HG03442 (cell line): ENCODE data around the gene CRIP3.
"Not testable (repeated sequence)": the region's sequence is repeated elsewhere in the genome, so short reads cannot be mapped to it uniquely, and the experiment has no call there.

Source experiments
- ATAC-seq: cut with Tn5 transposase; IDR thresholded peaks from one replicate; pipeline ENCODE4 v1.9.1; 2021; ENCODE audit warnings: mild to moderate bottlenecking, moderate library complexity; ENCODE audit not compliant: unreplicated experiment

Gene CRIP3

GRCh38 chr6:43307451-43308100, 1.1 kb downstream of the CRIP3 start:
- no peak for ATAC-seq

DNA sequence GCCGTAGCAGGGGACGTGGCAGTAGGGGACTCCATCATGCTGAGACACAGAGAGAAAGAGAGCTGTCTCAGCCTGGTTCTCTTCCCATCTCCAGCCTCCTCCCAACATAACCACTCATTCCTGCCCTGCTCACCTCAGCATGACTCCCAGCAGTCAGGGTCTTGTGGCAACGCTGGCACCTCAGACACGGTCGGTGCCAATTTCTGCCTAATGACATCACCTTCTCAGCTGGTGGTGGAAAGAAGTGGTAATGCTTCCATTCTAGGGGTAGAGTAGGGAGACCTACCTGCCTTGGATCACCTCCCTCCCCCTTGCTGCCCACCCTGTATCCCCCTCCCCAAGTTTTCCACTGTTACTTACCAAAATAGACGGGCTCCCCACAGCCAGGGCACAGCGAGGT, 2.5 kb downstream of the CRIP3 start:
- ATAC-seq: no peak

DNA sequence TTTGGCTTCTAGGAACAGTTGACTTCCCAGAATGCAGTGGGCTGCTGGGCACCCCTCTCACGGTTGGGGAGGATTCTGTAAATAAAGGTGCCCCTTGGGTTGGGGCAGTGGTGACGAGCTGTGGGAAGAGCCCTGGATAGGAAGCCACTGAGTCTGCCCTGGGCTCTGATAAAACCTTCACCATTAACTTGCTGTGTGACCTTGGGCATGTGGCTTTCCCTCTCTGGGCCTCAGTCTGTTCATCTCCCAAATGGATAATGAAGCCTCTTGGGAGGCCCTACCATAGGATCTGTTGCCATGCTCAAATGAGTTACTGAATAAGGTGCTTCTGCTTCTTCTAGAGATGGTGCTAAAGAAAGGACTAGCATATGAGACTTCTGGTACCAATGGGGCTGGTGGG, 3.7 kb downstream of the CRIP3 start:
- no peak for ATAC-seq

DNA sequence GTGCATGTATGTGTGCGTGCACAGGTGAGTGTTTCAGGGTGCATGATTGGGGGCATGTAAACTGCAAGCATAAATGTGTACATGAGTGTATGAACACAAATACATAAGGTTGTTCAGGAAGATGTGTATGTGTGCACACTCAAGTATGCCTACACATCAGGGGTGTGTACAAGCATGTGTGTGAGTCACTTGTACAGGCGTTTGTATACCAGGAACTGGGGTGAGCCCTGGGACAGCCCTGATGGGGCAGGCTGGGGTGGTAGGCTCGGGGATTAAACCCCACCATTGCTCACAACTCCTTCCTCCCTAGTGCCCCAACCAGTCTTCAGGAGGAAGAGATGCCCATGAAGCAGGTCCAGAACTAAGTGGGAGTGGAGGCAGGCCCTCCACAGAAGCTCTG, 4.3 kb downstream of the CRIP3 start:
- ATAC-seq: no peak

DNA sequence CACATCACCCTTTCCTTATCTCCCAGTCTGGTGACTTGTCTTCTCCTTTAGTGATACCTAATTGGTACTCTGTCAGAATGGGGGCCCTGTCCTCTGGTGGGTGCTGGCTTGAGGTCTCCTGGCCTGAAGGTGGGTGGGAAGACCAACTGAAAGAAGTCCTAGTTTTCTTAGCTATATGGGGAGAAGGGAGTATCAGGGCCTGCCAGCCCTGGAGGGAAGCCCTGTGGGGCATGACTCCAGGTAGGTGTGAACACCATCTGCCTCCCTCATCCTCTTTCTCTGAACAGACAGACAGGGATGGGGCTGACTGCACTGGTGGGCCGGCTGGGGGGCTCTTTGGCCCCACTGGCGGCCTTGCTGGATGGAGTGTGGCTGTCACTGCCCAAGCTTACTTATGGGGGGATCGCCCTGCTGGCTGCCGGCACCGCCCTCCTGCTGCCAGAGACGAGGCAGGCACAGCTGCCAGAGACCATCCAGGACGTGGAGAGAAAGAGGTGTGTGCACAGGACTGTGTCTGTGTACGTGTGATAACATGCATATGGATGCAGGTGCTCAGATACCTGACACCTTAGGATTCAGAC, 4.8 kb downstream of the CRIP3 start:
- ATAC-seq: no peak

DNA sequence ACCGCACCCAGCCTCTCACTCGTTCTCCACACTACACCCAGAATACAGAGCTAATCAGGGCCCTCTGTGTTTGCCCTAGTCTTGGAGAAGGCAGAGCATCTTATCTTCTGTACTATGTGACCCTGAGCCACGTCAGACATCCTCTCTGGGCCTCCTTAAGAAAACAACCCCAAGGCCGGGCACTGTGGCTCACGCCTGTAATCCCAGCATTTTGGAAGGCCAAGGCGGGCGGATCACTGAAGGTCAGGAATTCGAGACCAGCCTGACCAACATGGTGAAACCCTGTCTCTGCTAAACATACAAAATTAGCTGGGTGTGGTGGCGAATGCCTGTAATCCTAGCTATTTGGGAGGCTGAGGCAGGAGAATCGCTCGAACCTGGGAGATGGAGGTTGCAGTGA, 5.6 kb downstream of the CRIP3 start:
- not testable (repeated sequence) for ATAC-seq

GRCh38 chr6:43302126-43302525, 6.5 kb downstream of the CRIP3 start:
- no peak for ATAC-seq

- ATAC-seq: no peak
Observed at GRCh38 chr6:43301081-43301870, 7.3 kb downstream of the CRIP3 start.

DNA sequence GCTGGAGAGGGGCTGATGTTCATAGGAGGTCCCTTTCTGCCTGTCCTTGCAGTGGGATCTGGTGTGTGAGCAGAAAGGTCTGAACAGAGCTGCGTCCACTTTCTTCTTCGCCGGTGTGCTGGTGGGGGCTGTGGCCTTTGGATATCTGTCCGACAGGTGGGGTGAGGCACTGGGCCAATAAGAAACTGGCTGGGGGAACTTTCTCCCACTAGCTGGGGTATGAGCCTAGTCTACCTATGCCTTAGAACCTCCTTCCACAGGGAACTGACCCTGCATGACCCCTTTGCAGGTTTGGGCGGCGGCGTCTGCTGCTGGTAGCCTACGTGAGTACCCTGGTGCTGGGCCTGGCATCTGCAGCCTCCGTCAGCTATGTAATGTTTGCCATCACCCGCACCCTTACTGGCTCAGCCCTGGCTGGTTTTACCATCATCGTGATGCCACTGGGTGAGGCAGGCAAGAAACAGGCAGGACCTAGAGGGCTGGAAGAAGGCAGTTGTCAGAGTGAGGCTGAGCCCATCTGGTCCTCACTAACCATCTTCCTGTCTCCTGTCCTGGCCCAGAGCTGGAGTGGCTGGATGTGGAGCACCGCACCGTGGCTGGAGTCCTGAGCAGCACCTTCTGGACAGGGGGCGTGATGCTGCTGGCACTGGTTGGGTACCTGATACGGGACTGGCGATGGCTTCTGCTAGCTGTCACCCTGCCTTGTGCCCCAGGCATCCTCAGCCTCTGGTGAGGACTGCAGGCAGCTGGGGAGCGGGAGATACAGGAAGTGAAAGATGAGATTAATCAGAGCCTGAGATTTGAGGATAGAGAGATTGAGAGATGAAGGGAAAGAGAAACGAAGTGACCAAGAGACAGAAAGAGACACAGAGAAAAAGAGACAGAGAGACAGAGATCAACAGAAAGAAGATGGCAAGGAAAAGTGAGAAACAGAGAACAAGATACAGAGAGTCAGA, 9.0 kb downstream of the CRIP3 start:
- ATAC-seq: no peak

DNA sequence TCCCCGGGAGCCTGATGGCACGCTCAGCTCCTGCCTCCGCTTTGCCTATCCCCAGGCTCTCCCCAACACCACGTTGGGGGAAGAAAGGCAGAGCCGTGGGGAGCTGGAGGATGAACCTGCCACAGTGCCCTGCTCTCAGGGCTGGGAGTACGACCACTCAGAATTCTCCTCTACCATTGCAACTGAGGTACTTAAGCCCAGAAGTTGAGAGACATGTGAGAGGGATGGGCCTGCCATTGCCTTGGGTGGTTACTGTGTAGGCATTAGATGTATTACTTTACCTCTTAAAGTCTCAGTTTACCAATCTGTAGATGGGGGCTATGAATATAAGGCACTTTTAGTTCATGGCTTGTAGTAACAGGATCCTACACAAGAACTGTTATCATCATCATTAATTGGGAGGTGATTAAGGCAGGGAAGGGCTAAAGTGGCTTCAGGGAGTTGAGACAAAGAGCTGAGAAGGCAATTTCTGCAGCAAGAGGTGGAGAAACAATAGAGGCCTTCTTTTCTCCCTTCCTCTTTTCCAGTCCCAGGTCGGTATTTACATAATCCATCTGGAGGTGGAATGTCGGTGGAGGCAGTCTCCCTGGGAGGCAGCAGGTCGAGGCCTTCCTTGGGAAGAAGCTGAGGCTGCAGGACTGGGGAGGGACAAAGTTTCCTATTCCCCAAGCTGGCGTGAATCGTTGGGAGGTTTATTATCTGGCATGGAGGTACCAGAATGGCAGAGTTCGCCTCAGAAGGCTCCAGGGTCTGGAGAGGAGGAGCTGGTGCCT, 9.9 kb downstream of the CRIP3 start:
- ATAC-seq: no peak

GRCh38 chr6:43297644-43298564, 10.7 kb downstream of the CRIP3 start, which contains the start of gene SLC22A7:
TSS of gene SLC22A7 (plus strand) at chr6:43298260. CDS start at chr6:43298359, 99 bp downstream.
- no peak for ATAC-seq

DNA sequence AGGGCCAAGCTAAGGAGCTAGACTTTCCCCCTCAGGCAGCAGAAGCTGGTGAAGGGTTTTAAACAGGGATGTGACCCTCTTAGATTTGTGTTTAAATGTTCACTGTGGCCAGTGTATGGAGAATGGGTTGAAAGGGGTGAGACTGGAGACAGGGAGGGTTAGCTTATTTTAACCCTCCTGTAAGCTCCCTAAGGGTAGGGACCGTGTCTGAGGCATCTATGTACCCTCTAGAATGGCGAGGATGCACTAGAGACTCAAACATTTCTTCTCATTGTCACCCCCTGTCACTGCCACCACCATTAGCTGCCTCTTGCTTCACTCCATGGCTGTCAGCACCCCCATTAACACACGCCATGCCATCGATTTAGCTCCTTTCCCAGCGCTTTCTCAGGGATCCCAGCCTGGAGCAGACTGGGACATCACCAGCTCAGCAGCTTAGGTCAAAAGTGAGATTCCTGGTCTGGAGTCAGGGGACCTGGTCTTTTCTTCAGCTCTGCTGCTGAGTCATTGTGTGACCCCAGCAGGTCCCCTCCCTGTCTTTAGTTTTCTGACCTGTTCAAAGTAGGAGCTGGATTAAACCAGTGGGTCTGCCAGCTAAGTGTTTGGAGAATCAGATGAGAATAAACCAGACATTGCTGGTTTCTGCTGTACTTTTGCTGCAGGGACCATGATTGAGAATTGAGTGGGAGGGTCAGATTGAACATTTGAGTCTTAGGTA, 11.7 kb downstream of the CRIP3 start:
- ATAC-seq: no peak

DNA sequence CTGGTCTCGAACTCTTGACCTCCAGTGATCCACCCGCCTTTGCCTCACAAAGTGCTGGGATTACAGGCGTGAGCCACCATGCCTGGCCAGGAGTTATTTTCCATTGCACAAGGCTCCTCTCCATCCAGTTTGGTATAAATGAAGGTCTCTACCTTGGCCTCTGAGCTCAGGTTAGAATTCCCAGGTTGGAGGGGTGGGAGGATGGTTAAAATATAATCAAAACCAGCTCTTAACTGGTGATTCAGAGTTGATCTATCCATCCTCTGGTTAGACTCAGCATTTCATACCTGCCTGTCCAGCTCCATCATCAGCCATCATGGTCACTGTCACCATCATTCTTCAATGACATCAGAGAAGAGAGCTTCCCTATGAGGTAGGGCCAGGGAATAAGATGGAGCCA, 13.2 kb downstream of the CRIP3 start:
- ATAC-seq: no peak

DNA sequence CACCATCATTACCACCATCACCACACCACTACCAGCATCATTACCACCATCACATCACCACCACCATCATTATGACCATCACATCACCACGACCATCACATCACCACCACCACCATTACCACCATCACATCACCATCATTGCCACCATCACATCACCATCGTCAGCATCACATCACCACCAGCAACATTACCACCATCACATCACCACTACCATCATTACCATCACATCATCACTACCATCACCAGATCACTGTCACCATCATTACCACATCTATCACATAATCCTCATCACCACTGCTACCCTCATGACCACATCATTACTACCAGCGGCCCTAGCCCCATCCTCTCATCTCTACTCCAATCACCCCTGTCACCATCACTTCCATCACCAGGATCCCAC, 14.1 kb downstream of the CRIP3 start:
- no peak for ATAC-seq

- no peak for ATAC-seq
Observed at GRCh38 chr6:43293698-43294097, 14.9 kb downstream of the CRIP3 start.

DNA sequence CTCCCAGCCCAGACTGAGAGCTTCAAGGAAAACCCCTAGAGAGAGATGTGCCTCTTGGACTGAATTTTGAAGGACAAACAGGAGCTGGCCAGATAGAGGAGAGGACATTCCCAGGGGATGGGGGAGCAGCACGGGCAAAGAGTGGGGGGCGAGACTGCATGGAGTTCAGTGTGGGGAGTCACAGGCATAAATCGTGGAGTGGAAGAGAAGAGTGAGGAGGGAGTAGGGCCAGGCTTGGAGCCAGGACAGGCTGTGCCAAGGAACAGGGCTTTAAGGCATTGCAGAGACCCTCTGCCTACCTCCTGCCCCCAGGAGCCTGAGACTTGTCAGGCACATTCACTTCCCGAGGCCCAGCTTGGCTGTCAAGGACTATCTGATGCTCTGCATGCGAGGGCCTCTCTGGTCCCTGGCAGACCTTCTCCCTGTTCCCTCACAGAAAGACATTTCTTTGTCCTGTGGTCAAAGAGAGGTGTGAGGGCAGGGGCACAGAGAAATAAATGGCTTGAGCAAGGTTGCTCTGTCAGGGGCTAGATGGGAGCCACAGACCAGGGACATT, 15.8 kb downstream of the CRIP3 start:
- no peak for ATAC-seq

- ATAC-seq: no peak
Observed at GRCh38 chr6:43292341-43292740, 16.3 kb downstream of the CRIP3 start.

- ATAC-seq: no peak
Observed at GRCh38 chr6:43291708-43292107, 16.9 kb downstream of the CRIP3 start.
